GM23248 (cell line): ENCODE results near the gene ATP6V1C2. TPM values are rescaled to one million over a fixed set of nuclear protein-coding genes. Genes with fewer than 3 reads are reported as not detected.

Experiments used
- DNase-seq: peaks from one replicate; pipeline ENCODE4 v3.0.0-alpha.2; 2015
- H2AFZ ChIP-seq: fragments of 200-600 bp; sonication (generic); 2 replicates; pipeline ENCODE4 v1.6.1; 2016; ENCODE audit warnings: antibody characterized with exemption
- H3F3A ChIP-seq: fragments of 200-600 bp; sonication (generic); 2 replicates; pipeline ENCODE4 v1.6.1; 2016; ENCODE audit warnings: mild to moderate bottlenecking, antibody characterized with exemption, mixed run types; ENCODE audit not compliant: insufficient read depth
- H3K27ac ChIP-seq: fragments of 200-600 bp; sonication (generic); 2 replicates; pipeline ENCODE4 v1.5.1; 2016; ENCODE audit warnings: mild to moderate bottlenecking
- H3K27me3 ChIP-seq: fragments of 200-600 bp; sonication (generic); replicated peaks from 2 replicates; pipeline ENCODE4 v1.6.1; 2016; ENCODE audit warnings: mild to moderate bottlenecking; ENCODE audit not compliant: insufficient read depth
- H3K36me3 ChIP-seq: fragments of 200-600 bp; sonication (generic); 2 replicates; pipeline ENCODE4 v1.6.1; 2016; ENCODE audit warnings: low read depth, mild to moderate bottlenecking
- H3K4me1 ChIP-seq: fragments of 200-600 bp; sonication (generic); 2 replicates; pipeline ENCODE4 v1.6.1; 2016; ENCODE audit warnings: mild to moderate bottlenecking; ENCODE audit not compliant: insufficient read depth
- H3K4me2 ChIP-seq: fragments of 200-600 bp; sonication (generic); one replicate; pipeline ENCODE4 v1.6.1; 2016; ENCODE audit warnings: mild to moderate bottlenecking; ENCODE audit not compliant: unreplicated experiment
- H3K4me3 ChIP-seq: fragments of 200-600 bp; sonication (generic); 2 replicates; pipeline ENCODE4 v1.5.1; 2016; ENCODE audit warnings: mild to moderate bottlenecking
- H3K79me2 ChIP-seq: fragments of 200-600 bp; sonication (generic); 2 replicates; pipeline ENCODE4 v1.6.1; 2016; ENCODE audit warnings: mild to moderate bottlenecking; ENCODE audit not compliant: insufficient read depth
- H3K9ac ChIP-seq: fragments of 200-600 bp; sonication (generic); 2 replicates; pipeline ENCODE4 v1.6.1; 2016; ENCODE audit warnings: mild to moderate bottlenecking
- H3K9me2 ChIP-seq: fragments of 200-600 bp; sonication (generic); 2 replicates; pipeline ENCODE4 v1.6.1; 2016; ENCODE audit warnings: mixed run types, mild to moderate bottlenecking, moderate library complexity; ENCODE audit not compliant: insufficient read depth
- H3K9me3 ChIP-seq: fragments of 200-600 bp; sonication (generic); one replicate; pipeline ENCODE4 v1.6.1; 2017; ENCODE audit warnings: low read depth
- H4K20me1 ChIP-seq: fragments of 200-600 bp; sonication (generic); 2 replicates; pipeline ENCODE4 v1.6.0; 2016; ENCODE audit not compliant: insufficient read depth
- EZH2 ChIP-seq: fragments of 200-600 bp; sonication (generic); IDR thresholded peaks from 2 replicates; pipeline ENCODE4 v1.6.1; 2018; ENCODE audit warnings: antibody characterized with exemption, mild to moderate bottlenecking; ENCODE audit not compliant: insufficient read depth, poor library complexity, severe bottlenecking
- EZH2phosphoT487 ChIP-seq: fragments of 200-600 bp; sonication (generic); IDR thresholded peaks from 2 replicates; pipeline ENCODE4 v1.6.1; 2018; ENCODE audit warnings: antibody characterized with exemption, moderate library complexity, mild to moderate bottlenecking, low read depth; ENCODE audit not compliant: insufficient read depth
- WGBS, 2 experiments: methylation state at CpG; one replicate each; pipeline ENCODE4 v1.1.6; 2015 to 2017; ENCODE audit warnings: low lambda C conversion rate in 2 of 2, low coverage in 1 of 2; ENCODE audit errors: missing lambda C conversion rate in 2 of 2; 5-methylcytosine and 5-hydroxymethylcytosine counted together
- in situ Hi-C: fragments of 300-500 bp; cut with MboI; formaldehyde crosslinking; loops from 2 replicates; pipeline ENCODE4 v1.15.0; 2020
- polyA plus RNA-seq: library from polyadenylated mRNA; unstranded; fragments of >200 nt; fragmentation: Nextera tagmentation; extraction: Ambion mirVana; gene quantifications from 2 replicates; pipeline ENCODE4 v1.2.1, GENCODE V29; 2016
- total RNA-seq: library from RNA; depleted of rRNA; stranded (reverse); fragments of >200 nt; shearing (Covaris generic); gene quantifications from 2 replicates; pipeline ENCODE4 v1.2.3, GENCODE V29; 2014

Gene ATP6V1C2
- total and polyA plus RNA-seq, 2 experiments from 2014 or later, result 0.53 TPM; not detected in 1

GRCh38 chr2:10764896-10765295 lies 43.5 kb downstream of the ATP6V1C2 start:
- Histone ChIP-seq H3K36me3 (no peaks in the 10 kb centered on the region), H3K9me2 (no peaks in the 10 kb centered on the region), H3K79me2 (no peaks in the 10 kb centered on the region), H4K20me1 (no peaks in the 10 kb centered on the region), H3K9me3 (no peaks in the 10 kb centered on the region), H3F3A (no peaks in the 10 kb centered on the region), H3K9ac (no peak overlapping the region), H2AFZ (no peak overlapping the region), H3K4me1 (no peaks in the 10 kb centered on the region), H3K4me2 (no peak overlapping the region), H3K27me3 (peaks cover 6% of the 10 kb centered on the region; the same call in 1 of the 2 replicates), H3K27ac (no peak overlapping the region), H3K4me3 (no peak overlapping the region)
- 43 to 44% methylated on average over 4 of the region's 4 CpGs for WGBS, 2 experiments
- in situ Hi-C loops, result no loop called here
- no peak for DNase-seq
- no peak for TF ChIP-seq EZH2phosphoT487
- TF ChIP-seq EZH2, result no peak

- Histone ChIP-seq H3K9ac (no peak overlapping the region), H2AFZ (no peak overlapping the region), H3K27me3 (peaks cover 6% of the 10 kb centered on the region; the same call in 1 of the 2 replicates), H3K4me3 (no peak overlapping the region), H3K4me2 (no peak overlapping the region), H3F3A (no peaks in the 10 kb centered on the region), H3K27ac (no peak overlapping the region), H3K79me2 (no peaks in the 10 kb centered on the region), H3K4me1 (no peaks in the 10 kb centered on the region), H3K9me2 (no peaks in the 10 kb centered on the region), H4K20me1 (no peaks in the 10 kb centered on the region), H3K36me3 (no peaks in the 10 kb centered on the region), H3K9me3 (no peaks in the 10 kb centered on the region)
- WGBS, 2 experiments, result 23 to 33% methylated on average over 5 of the region's 5 CpGs
- TF ChIP-seq EZH2phosphoT487 (no peak), EZH2 (no peak)
- no peak for DNase-seq
- in situ Hi-C loops, result no loop called here
These were observed 44.0 kb downstream of the ATP6V1C2 start for GRCh38 chr2:10765461-10765860.

GRCh38 chr2:10765914-10766313 lies 44.5 kb downstream of the ATP6V1C2 start:
- H3K9me3 ChIP-seq, result no peaks in the 10 kb centered on the region
- H3F3A ChIP-seq, result no peaks in the 10 kb centered on the region
- no peak overlapping the region for H3K27ac ChIP-seq
- WGBS, 2 experiments, result 87 to 91% methylated on average over 12 of the region's 12 CpGs
- H4K20me1 ChIP-seq, result no peaks in the 10 kb centered on the region
- H3K4me3 ChIP-seq, result no peak overlapping the region
- no peaks in the 10 kb centered on the region for H3K4me1 ChIP-seq
- H3K4me2 ChIP-seq, result no peak overlapping the region
- in situ Hi-C loops, result no loop called here
- H3K27me3 ChIP-seq, result peaks cover 6% of the 10 kb centered on the region; the same call in 1 of the 2 replicates
- H3K9ac ChIP-seq, result no peak overlapping the region
- H3K36me3 ChIP-seq, result no peaks in the 10 kb centered on the region
- TF ChIP-seq EZH2 (no peak), EZH2phosphoT487 (no peak)
- H3K9me2 ChIP-seq, result no peaks in the 10 kb centered on the region
- no peak for DNase-seq
- H3K79me2 ChIP-seq, result no peaks in the 10 kb centered on the region
- H2AFZ ChIP-seq, result no peak overlapping the region

GRCh38 chr2:10768063-10768507 lies 46.7 kb downstream of the ATP6V1C2 start:
- no peaks in the 10 kb centered on the region for H4K20me1 ChIP-seq
- no peak overlapping the region for H2AFZ ChIP-seq
- no peaks in the 10 kb centered on the region for H3K4me1 ChIP-seq
- WGBS, 2 experiments, result 52 to 62% methylated on average over 16 of the region's 16 CpGs
- in situ Hi-C loops, result no loop called here
- no peak for DNase-seq
- TF ChIP-seq EZH2 (no peak), EZH2phosphoT487 (no peak)
- H3K27me3 ChIP-seq, result peaks cover 6% of the 10 kb centered on the region; the same call in 1 of the 2 replicates
- no peaks in the 10 kb centered on the region for H3K9me3 ChIP-seq
- no peaks in the 10 kb centered on the region for H3K36me3 ChIP-seq
- H3K4me3 ChIP-seq, result no peak overlapping the region
- H3K9ac ChIP-seq, result no peak overlapping the region
- no peaks in the 10 kb centered on the region for H3K79me2 ChIP-seq
- H3K27ac ChIP-seq, result no peak overlapping the region
- H3F3A ChIP-seq, result no peaks in the 10 kb centered on the region
- H3K4me2 ChIP-seq, result no peak overlapping the region
- no peaks in the 10 kb centered on the region for H3K9me2 ChIP-seq
